Ascending aorta (tissue), 2 donors: Measurements from ENCODE around the gene GDF11. TPM values are rescaled to one million over a fixed set of nuclear protein-coding genes. Genes with fewer than 3 reads are reported as not detected.
A peak's percentile ranks its signal among the peaks of the same experiment; 100 is the strongest.

Experiments
- DNase-seq, 2 donors: peaks; one replicate each; pipeline ENCODE4 v3.0.0-alpha.2; 2019; ENCODE audit warnings: low spot score in 2 of 2
- H3K27ac ChIP-seq, 2 donors: fragments of 200-600 bp; sonication (generic); one replicate each; pipeline ENCODE4 v1.5.1; 2016 to 2017; ENCODE audit warnings: mild to moderate bottlenecking in 1 of 2
- H3K27me3 ChIP-seq: fragments of 200-600 bp; sonication (generic); one replicate; pipeline ENCODE4 v1.5.1; 2017
- H3K36me3 ChIP-seq, 2 donors: fragments of 200-600 bp; sonication (generic); one replicate each; pipeline ENCODE4 v1.5.1; 2016
- H3K4me1 ChIP-seq, 2 donors: fragments of 200-600 bp; sonication (generic); one replicate each; pipeline ENCODE4 v1.5.1; 2016 to 2017; ENCODE audit warnings: mild to moderate bottlenecking in 1 of 2
- H3K4me3 ChIP-seq, 2 donors: fragments of 200-600 bp; sonication (generic); one replicate each; pipeline ENCODE4 v1.5.1; 2016 to 2017; ENCODE audit warnings: mild to moderate bottlenecking in 1 of 2
- H3K9me3 ChIP-seq, 2 donors: fragments of 200-600 bp; sonication (generic); one replicate each; pipeline ENCODE4 v1.5.1; 2016
- intact Hi-C: fragments of 100-400 bp; cut with DNase I; formaldehyde crosslinking; loops from one replicate; pipeline ENCODE4 v1.15.1; 2023
- total RNA-seq: library from RNA; depleted of rRNA; stranded (reverse); fragments of >200 nt; gene quantifications from one replicate; pipeline ENCODE4 v1.1.0, GENCODE V29; 2016
- TF ChIP-seq, protein P1 (sequence below), 3 experiments: fragments of 200-600 bp in 2 of 3; fragments of 450-650 bp in 1 of 3; sonication (generic) in 2 of 3; IDR thresholded peaks; one replicate each; pipeline ENCODE4 v1.5.1; 2016 to 2019; ENCODE audit warnings: antibody characterized with exemption in 3 of 3, mild to moderate bottlenecking in 1 of 3, moderate library complexity in 1 of 3

Gene GDF11
- total RNA-seq, 1 donor from 2014 or later: 1.6 TPM

DNA sequence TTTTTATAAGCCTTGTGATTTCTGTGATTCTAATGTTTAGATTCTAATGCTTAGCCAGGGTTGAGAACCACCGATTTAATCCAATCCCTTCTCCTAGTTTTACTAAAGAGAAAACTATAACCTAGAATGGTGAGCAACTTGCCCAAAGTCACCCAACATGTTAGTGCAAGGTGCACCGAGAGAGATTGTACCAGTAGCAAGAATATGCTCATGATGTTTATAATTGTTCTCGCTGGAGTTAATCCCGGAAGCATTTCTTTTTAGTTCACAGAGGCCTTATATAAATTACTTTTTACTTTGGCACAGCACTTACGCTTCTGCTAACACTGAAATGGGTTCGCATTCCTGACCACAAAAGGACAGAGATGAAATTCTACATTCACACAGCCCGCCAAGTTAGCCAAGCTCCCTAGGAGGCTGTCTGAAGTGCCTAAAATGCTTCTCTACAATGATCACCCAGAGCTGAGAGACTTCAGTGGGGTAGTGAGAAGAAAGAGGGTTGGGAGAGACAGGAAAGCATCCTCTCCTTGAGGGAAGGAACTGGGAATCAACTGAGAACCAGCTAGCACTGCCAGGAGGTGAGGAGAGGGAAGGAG, 27.7 kb upstream of the GDF11 start:
- H3K36me3 ChIP-seq: no peaks in the 10 kb centered on the region
- TF ChIP-seq, protein P1, sequence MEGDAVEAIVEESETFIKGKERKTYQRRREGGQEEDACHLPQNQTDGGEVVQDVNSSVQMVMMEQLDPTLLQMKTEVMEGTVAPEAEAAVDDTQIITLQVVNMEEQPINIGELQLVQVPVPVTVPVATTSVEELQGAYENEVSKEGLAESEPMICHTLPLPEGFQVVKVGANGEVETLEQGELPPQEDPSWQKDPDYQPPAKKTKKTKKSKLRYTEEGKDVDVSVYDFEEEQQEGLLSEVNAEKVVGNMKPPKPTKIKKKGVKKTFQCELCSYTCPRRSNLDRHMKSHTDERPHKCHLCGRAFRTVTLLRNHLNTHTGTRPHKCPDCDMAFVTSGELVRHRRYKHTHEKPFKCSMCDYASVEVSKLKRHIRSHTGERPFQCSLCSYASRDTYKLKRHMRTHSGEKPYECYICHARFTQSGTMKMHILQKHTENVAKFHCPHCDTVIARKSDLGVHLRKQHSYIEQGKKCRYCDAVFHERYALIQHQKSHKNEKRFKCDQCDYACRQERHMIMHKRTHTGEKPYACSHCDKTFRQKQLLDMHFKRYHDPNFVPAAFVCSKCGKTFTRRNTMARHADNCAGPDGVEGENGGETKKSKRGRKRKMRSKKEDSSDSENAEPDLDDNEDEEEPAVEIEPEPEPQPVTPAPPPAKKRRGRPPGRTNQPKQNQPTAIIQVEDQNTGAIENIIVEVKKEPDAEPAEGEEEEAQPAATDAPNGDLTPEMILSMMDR (IDR thresholded peaks at IDR 0.05): no peak
- intact Hi-C loops: no loop called here
- H3K4me3 ChIP-seq: peak overlapping the region; percentile 64 to 79
- no peaks in the 10 kb centered on the region for H3K9me3 ChIP-seq
- peak overlapping the region; percentile 86 to 88 for H3K27ac ChIP-seq
- H3K27me3 ChIP-seq: no peaks in the 10 kb centered on the region
- H3K4me1 ChIP-seq: peaks cover 35 to 77% of the 10 kb centered on the region in 2 donors
- no peak for DNase-seq

DNA sequence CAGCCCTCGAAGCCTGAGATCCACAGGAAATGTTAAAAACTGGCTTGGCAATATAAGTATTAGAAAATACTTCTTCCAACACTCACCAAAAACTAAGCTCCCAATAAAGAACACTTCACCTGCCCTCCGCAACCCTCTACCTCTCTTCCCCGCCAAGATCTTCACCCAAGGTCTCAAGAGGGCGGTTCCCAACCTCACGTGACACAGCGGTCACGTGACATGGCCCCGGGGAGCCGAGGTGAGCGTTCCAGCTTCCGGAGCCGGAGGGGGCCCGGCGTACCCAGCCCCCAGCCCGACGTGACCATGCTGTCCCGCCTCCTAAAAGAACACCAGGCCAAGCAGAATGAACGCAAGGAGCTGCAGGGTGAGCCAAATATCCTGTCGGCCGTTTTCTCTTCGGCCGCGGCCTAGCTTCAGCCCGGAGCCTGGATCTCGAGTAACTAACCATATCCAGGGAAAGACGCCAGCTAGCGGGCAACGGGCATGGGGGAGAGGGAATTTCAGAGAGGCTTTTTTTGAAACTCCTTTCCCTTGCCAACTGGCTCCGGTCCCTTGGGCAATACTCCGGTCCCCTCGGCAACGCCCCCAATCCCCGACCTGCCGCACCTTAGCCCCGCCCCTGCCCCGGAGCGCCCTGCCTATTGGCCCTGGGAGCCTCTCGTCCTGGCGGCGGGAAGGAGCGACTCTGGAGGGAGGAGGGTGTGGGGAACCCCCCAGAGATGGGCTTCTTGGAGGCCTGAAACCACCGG, 26.9 kb upstream of the GDF11 start, which contains the start of gene BLOC1S1:
BLOC1S1 (plus strand) TSS at position 214 of the 749 bp plus-strand sequence; CDS start at position 220, 6 bp downstream.
- Histone ChIP-seq H3K4me3 (peak within 1 kb of the TSS; percentile 64 to 79), H3K27ac (peak within 1 kb of the TSS; percentile 86 to 88), H3K36me3 (no peaks in the 10 kb centered on the region), H3K4me1 (peaks cover 41 to 73% of the 10 kb centered on the region in 2 donors), H3K27me3 (no peaks in the 10 kb centered on the region), H3K9me3 (no peaks in the 10 kb centered on the region)
- TF ChIP-seq, protein P1 (IDR thresholded peaks at IDR 0.05): peak in 1 of 3 experiments; percentile 6
- intact Hi-C loops: loop anchor here (1.0 kb wide), 1 partner anchor 9 kb away; the partner anchor contains the start of gene ITGA7
- peak; percentile 73 to 97 for DNase-seq

DNA sequence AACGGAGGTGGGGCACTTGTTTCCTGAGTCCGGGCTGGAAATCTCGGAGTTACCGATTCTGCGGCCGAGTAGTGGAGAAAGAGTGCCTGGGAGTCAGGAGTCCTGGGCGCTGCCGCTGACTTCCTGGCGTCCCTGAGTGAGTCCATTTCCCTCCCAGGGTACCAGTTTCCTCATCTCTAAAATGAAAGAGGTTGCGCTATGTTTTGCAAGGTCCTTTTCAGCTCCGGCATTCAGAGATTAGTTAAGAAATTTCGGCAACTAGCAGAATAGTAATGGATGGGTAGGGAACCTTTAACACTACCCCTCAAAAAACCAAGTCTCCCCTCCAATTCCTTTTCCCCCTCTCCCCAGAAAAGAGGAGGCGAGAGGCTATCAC, 26.4 kb upstream of the GDF11 start:
- TF ChIP-seq, protein P1 (IDR thresholded peaks at IDR 0.05): no peak
- Histone ChIP-seq H3K4me3 (peak overlapping the region; percentile 64 to 79), H3K9me3 (no peaks in the 10 kb centered on the region), H3K27ac (peak overlapping the region; percentile 86 to 88), H3K4me1 (peaks cover 46 to 71% of the 10 kb centered on the region in 2 donors), H3K36me3 (no peaks in the 10 kb centered on the region), H3K27me3 (no peaks in the 10 kb centered on the region)
- intact Hi-C loops: loop anchor here (1.0 kb wide), 1 partner anchor 9 kb away; the partner anchor contains the start of gene ITGA7
- DNase-seq: no peak

DNA sequence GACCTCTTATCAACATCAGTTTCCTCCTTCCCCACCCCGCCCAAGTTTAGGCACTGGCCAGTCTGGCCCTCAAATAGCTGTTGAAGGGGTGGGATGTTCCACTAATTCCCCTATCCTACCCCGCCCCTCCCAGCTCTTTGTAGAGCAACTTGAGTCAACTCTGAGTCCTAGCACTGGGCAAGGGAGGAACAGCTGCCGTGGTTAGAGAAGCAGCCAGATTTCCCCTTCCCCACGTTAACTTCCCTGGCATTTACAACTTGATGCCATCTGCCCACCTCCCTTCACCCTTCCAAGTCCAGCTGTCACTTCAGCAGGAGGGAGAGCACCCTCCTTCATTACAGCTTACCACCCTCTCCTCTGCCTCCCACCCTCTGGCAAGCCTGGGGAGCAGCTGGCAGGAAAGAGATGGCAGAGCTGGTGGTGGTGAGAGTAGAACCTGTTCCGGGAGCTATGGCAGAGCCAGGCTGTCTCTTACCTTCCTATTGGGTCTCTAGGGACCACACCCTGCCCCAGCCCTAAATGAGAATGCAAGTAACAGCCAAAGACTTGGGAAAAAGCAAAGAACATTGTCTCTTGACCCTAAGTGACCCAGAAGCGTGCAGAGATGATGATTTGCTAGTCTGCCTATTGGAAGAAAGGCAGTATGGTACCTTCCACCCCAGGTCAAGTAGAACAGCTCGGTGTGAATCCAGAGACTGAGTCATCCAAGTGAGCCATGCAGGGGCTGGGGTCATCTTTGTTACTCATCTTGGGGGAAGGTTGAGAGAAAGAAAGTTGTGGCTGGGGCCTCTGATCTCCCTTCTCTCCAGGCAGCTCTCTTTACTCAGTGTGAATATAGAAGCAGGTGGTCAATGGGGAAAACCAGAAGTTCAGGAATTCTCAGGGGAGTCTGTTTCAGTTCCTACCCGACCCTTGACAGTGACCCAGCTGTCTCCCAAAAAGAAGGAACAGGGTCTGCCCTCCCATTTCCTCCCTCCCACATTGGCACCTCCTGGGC, 25.6 kb upstream of the GDF11 start:
- Histone ChIP-seq H3K27me3 (no peaks in the 10 kb centered on the region), H3K4me3 (peak overlapping the region; percentile 64 to 79), H3K27ac (peak overlapping the region; percentile 86 to 88), H3K36me3 (no peaks in the 10 kb centered on the region), H3K9me3 (no peaks in the 10 kb centered on the region), H3K4me1 (peaks cover 48 to 70% of the 10 kb centered on the region in 2 donors)
- intact Hi-C loops: no loop called here
- no peak for DNase-seq
- TF ChIP-seq, protein P1 (IDR thresholded peaks at IDR 0.05): no peak

DNA sequence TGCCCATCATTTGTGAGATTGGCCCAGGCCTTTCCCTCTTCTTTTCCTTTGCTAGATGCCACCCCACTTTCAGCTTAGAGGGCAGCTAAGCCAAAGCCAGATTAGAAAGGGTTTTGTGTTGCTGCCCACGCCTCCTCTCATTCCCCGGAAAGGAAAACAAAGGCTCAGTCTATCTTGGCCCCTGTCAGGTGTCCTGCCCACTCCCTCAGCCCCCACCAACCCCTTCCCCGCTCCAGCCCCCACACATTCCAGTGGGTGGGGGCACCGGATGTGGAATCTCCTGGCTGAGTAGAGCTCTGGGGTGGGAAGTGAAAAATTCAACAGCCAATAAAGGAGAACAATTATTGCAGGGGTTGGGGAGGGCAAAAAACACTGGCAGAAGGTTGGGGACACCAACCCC, 24.9 kb upstream of the GDF11 start:
- TF ChIP-seq, protein P1 (IDR thresholded peaks at IDR 0.05): no peak
- Histone ChIP-seq H3K4me1 (peaks cover 47 to 65% of the 10 kb centered on the region in 2 donors), H3K4me3 (peak overlapping the region in 1 of 2 donors; percentile 79), H3K36me3 (no peaks in the 10 kb centered on the region), H3K9me3 (no peaks in the 10 kb centered on the region), H3K27me3 (no peaks in the 10 kb centered on the region), H3K27ac (peak overlapping the region; percentile 86 to 88)
- no peak for DNase-seq
- intact Hi-C loops: no loop called here
